GM12878 (cell line): Measurements from ENCODE around the gene ACSF3. TPM values are rescaled to one million over a fixed set of nuclear protein-coding genes. Genes with fewer than 3 reads are reported as not detected.

Experiments
- BHLHE40 ChIP-seq, 2 experiments: fragments of 450-650 bp in 1 of 2; IDR thresholded peaks; 2 replicates each; pipeline ENCODE4 v1.6.1; 2011 to 2017; ENCODE audit warnings: low read depth in 2 of 2, borderline replicate concordance in 1 of 2, improper control_type of control experiment in 1 of 2, low read length in 1 of 2, mild to moderate bottlenecking in 1 of 2
- CREB1 ChIP-seq: IDR thresholded peaks from 2 replicates; pipeline ENCODE4 v1.6.1; 2012; ENCODE audit warnings: low read depth, mild to moderate bottlenecking, inconsistent platforms
- DPF2 ChIP-seq: fragments of 450-650 bp; IDR thresholded peaks from 2 replicates; pipeline ENCODE4 v1.6.1; 2017; ENCODE audit warnings: mild to moderate bottlenecking
- FOS ChIP-seq: IDR thresholded peaks from 3 replicates; pipeline ENCODE4 v1.6.1; 2011; ENCODE audit warnings: borderline replicate concordance; ENCODE audit not compliant: insufficient read length; ENCODE audit errors: extremely low read depth
- JUND ChIP-seq: IDR thresholded peaks from 2 replicates; pipeline ENCODE4 v1.6.1; 2012; ENCODE audit warnings: low read depth, mild to moderate bottlenecking, low read length, improper control_type of control experiment, moderate library complexity
- MEF2B ChIP-seq: fragments of 450-650 bp; IDR thresholded peaks from 2 replicates; pipeline ENCODE4 v1.6.1; 2018; ENCODE audit warnings: mild to moderate bottlenecking, moderate library complexity; ENCODE audit not compliant: partially characterized antibody, poor library complexity, severe bottlenecking
- MTA2 ChIP-seq: fragments of 450-650 bp; IDR thresholded peaks from 2 replicates; pipeline ENCODE4 v1.6.1; 2016; ENCODE audit warnings: low read depth, mild to moderate bottlenecking, moderate library complexity
- NR2C2 ChIP-seq: IDR thresholded peaks from 2 replicates; pipeline ENCODE4 v1.6.1; 2011; ENCODE audit warnings: borderline replicate concordance, low read depth; ENCODE audit not compliant: control insufficient read depth, insufficient read length
- PBX3 ChIP-seq: IDR thresholded peaks from 2 replicates; pipeline ENCODE4 v1.6.1; 2011; ENCODE audit warnings: mild to moderate bottlenecking, low read depth, low read length, moderate library complexity; ENCODE audit not compliant: insufficient replicate concordance
- RBBP5 ChIP-seq: fragments of 200-600 bp; sonication (generic); conservative IDR thresholded peaks from 2 replicates; pipeline ENCODE4 v1.6.1; 2016
- RUNX3 ChIP-seq: IDR thresholded peaks from 2 replicates; pipeline ENCODE4 v1.6.1; 2012; ENCODE audit warnings: low read length, inconsistent platforms
- SP1 ChIP-seq: IDR thresholded peaks from one replicate; pipeline ENCODE4 v1.6.1; 2011; ENCODE audit warnings: low read depth, low read length
- SPI1 ChIP-seq: IDR thresholded peaks from 2 replicates; pipeline ENCODE4 v1.6.1; 2011; ENCODE audit warnings: low read depth, mild to moderate bottlenecking, low read length, moderate library complexity, borderline replicate concordance; ENCODE audit not compliant: insufficient read depth
- TCF3 ChIP-seq: IDR thresholded peaks from 2 replicates; pipeline ENCODE4 v1.6.1; 2012; ENCODE audit warnings: low read depth, mild to moderate bottlenecking, low read length, borderline replicate concordance; ENCODE audit not compliant: insufficient read depth
- WRNIP1 ChIP-seq: IDR thresholded peaks from 2 replicates; pipeline ENCODE4 v1.6.1; 2011; ENCODE audit warnings: low read depth, low read length, improper control_type of control experiment, borderline replicate concordance
- YBX1 ChIP-seq: fragments of 450-650 bp; IDR thresholded peaks from 2 replicates; pipeline ENCODE4 v1.6.1; 2016; ENCODE audit warnings: antibody characterized with exemption
- YY1 ChIP-seq: IDR thresholded peaks from 2 replicates; pipeline ENCODE4 v1.6.1; 2011; ENCODE audit warnings: low read depth, mild to moderate bottlenecking, low read length
- ZNF207 ChIP-seq: fragments of 450-650 bp; IDR thresholded peaks from 2 replicates; pipeline ENCODE4 v1.6.1; 2014; ENCODE audit warnings: antibody characterized with exemption, mild to moderate bottlenecking, borderline replicate concordance
- ZNF217 ChIP-seq: fragments of 450-650 bp; IDR thresholded peaks from 2 replicates; pipeline ENCODE4 v1.6.1; 2017; ENCODE audit warnings: antibody characterized with exemption, mild to moderate bottlenecking
- ZNF274 ChIP-seq: IDR thresholded peaks from one replicate; pipeline ENCODE4 v1.8.0; 2011; ENCODE audit not compliant: insufficient read length, insufficient read depth
- ZNF622 ChIP-seq: fragments of 450-650 bp; IDR thresholded peaks from 2 replicates; pipeline ENCODE4 v1.6.1; 2017; ENCODE audit warnings: mild to moderate bottlenecking, inconsistent platforms
- ZSCAN29 ChIP-seq: fragments of 450-650 bp; IDR thresholded peaks from 2 replicates; pipeline ENCODE4 v1.6.1; 2017; ENCODE audit warnings: mild to moderate bottlenecking, moderate library complexity
- polyA plus RNA-seq, 11 experiments: library from polyadenylated mRNA; depleted of rRNA in 4 of 11; unstranded in 6 of 11; stranded (reverse) in 5 of 11; fragments of >200 nt; fragmentation: Nextera tagmentation in 4 of 11; fragmentation: Illumina TruSeq in 1 of 11; extraction: Ambion mirVana in 4 of 11; extraction: Trizol in 1 of 11; gene quantifications; 1 replicate in 1 of 11; 2 replicates in 10 of 11; pipeline versions ENCODE4 v1.2.1 to v1.2.3, GENCODE V29; 2011 to 2016; ENCODE audit warnings: inconsistent platforms in 2 of 11, missing spikeins in 2 of 11, low read depth in 1 of 11
- total RNA-seq, 4 experiments: library from RNA; depleted of rRNA in 3 of 4; stranded (reverse); fragments of >200 nt in 3 of 4; fragmentation: Illumina TruSeq in 1 of 4; extraction: Trizol in 1 of 4; gene quantifications; 2 replicates each; pipeline versions ENCODE4 v1.2.1 to v1.2.3, GENCODE V29; 2013 to 2021
- TF ChIP-seq, protein P1 (sequence below): fragments of 450-650 bp; IDR thresholded peaks from 2 replicates; pipeline ENCODE4 v1.6.1; 2017; ENCODE audit warnings: low read depth, mild to moderate bottlenecking, moderate library complexity
- TF ChIP-seq, protein P2 (sequence below): fragments of 450-650 bp; IDR thresholded peaks from 2 replicates; pipeline ENCODE4 v1.6.1; 2017; ENCODE audit warnings: mild to moderate bottlenecking, moderate library complexity

Gene ACSF3
- total and polyA plus RNA-seq, 10 of the 15 experiments (the other 5 are each of a cell fraction or from before 2014, with no cell fraction given): 1.0 to 44.4 (median 25.8) TPM

- TF ChIP-seq, protein P1, sequence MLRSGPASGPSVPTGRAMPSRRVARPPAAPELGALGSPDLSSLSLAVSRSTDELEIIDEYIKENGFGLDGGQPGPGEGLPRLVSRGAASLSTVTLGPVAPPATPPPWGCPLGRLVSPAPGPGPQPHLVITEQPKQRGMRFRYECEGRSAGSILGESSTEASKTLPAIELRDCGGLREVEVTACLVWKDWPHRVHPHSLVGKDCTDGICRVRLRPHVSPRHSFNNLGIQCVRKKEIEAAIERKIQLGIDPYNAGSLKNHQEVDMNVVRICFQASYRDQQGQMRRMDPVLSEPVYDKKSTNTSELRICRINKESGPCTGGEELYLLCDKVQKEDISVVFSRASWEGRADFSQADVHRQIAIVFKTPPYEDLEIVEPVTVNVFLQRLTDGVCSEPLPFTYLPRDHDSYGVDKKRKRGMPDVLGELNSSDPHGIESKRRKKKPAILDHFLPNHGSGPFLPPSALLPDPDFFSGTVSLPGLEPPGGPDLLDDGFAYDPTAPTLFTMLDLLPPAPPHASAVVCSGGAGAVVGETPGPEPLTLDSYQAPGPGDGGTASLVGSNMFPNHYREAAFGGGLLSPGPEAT: peak; percentile 91
- TF ChIP-seq ZNF207: no peak
- no peak for TF ChIP-seq ZSCAN29
- no peak for TF ChIP-seq ZNF274
- peak; percentile 76 for TF ChIP-seq PBX3
- no peak for TF ChIP-seq FOS
- no peak for TF ChIP-seq ZNF622
- TF ChIP-seq ZNF217: peak; percentile 32; the same call in 1 of the 2 replicates
- TF ChIP-seq SPI1: peak; percentile 52; the same call in 1 of the 2 replicates
- peak; percentile 74 for TF ChIP-seq RUNX3
- TF ChIP-seq MEF2B: peak; percentile 66
- TF ChIP-seq JUND: no peak
- no peak for TF ChIP-seq DPF2
- peak; percentile 98 for TF ChIP-seq CREB1
- peak; percentile 54 to 57; a peak in 2 of 4 replicates for TF ChIP-seq BHLHE40 (IDR thresholded peaks at IDR 0.05; ENCODE audit: borderline replicate concordance in 1 of 2, low read depth in 2 of 2, low read length in 1 of 2)
- peak; percentile 65 for TF ChIP-seq SP1
- peak; percentile 65; the same call in 1 of the 2 replicates for TF ChIP-seq YY1
- TF ChIP-seq RBBP5: no peak
- peak; percentile 57; the same call in 1 of the 2 replicates for TF ChIP-seq MTA2
- no peak for TF ChIP-seq WRNIP1
- TF ChIP-seq NR2C2: no peak
- no peak for TF ChIP-seq YBX1
- TF ChIP-seq, protein P2, sequence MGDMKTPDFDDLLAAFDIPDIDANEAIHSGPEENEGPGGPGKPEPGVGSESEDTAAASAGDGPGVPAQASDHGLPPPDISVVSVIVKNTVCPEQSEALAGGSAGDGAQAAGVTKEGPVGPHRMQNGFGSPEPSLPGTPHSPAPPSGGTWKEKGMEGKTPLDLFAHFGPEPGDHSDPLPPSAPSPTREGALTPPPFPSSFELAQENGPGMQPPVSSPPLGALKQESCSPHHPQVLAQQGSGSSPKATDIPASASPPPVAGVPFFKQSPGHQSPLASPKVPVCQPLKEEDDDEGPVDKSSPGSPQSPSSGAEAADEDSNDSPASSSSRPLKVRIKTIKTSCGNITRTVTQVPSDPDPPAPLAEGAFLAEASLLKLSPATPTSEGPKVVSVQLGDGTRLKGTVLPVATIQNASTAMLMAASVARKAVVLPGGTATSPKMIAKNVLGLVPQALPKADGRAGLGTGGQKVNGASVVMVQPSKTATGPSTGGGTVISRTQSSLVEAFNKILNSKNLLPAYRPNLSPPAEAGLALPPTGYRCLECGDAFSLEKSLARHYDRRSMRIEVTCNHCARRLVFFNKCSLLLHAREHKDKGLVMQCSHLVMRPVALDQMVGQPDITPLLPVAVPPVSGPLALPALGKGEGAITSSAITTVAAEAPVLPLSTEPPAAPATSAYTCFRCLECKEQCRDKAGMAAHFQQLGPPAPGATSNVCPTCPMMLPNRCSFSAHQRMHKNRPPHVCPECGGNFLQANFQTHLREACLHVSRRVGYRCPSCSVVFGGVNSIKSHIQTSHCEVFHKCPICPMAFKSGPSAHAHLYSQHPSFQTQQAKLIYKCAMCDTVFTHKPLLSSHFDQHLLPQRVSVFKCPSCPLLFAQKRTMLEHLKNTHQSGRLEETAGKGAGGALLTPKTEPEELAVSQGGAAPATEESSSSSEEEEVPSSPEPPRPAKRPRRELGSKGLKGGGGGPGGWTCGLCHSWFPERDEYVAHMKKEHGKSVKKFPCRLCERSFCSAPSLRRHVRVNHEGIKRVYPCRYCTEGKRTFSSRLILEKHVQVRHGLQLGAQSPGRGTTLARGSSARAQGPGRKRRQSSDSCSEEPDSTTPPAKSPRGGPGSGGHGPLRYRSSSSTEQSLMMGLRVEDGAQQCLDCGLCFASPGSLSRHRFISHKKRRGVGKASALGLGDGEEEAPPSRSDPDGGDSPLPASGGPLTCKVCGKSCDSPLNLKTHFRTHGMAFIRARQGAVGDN: peak; percentile 100
- peak; percentile 40; the same call in 1 of the 2 replicates for TF ChIP-seq TCF3
These were observed 33.4 kb upstream of the ACSF3 start (continued) for GRCh38 chr16:89060207-89060794.
